Measurements from ENCODE around the gene USP34. TPM values are rescaled to one million over a fixed set of nuclear protein-coding genes. Genes with fewer than 3 reads are reported as not detected.
A peak's percentile ranks its signal among the peaks of the same experiment; 100 is the strongest.
"Not testable (repeated sequence)": the region's sequence is repeated elsewhere in the genome, so short reads cannot be mapped to it uniquely, and the experiment has no call there.

USP34 gene
- total RNA-seq, 1 experiment from 2014 or later, result 34.4 TPM

DNA sequence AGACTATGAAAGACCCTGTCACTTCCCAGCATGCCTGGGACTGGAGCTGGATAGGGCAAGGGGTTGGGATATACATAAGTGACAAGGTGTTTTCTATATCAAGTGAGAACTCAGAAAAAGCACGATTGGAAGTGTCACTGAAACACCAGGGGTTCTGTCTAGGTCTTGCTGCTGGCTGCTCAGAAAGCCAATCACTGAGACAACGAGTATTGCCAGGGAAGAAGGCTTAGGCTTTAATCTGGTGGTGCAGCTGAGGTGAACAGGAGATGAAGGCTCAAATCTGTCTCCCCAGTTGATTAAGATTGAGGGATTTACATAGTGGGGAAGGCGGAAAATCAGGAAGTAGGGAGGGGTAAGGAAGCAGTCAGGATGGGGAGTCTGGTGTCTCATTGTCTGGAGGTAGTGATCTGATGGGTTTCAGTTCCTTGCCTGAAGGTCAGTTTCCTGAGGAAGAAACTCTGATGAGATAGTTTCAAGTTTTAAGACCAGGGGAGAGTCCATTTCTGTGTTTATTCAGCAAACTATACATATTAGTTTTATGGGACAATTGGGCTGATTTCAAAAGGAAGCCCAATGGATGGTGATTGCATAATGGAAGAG, 312.4 kb downstream of the USP34 start:
- in situ Hi-C loops (cut with HindIII; ENCODE audit: low pct_unique_long_range_greater_than_20kb, low sequenced_read_pairs), result no loop called here

GRCh38 chr2:61157371-61158003, 313.4 kb downstream of the USP34 start:
- no peak for DNase-seq (ENCODE audit: low read depth)
- in situ Hi-C loops (cut with HindIII; ENCODE audit: low pct_unique_long_range_greater_than_20kb, low sequenced_read_pairs), result no loop called here

More for the DNA sequence above, 312.4 kb downstream of the USP34 start:
- no peak for DNase-seq (ENCODE audit: low read depth)

DNA sequence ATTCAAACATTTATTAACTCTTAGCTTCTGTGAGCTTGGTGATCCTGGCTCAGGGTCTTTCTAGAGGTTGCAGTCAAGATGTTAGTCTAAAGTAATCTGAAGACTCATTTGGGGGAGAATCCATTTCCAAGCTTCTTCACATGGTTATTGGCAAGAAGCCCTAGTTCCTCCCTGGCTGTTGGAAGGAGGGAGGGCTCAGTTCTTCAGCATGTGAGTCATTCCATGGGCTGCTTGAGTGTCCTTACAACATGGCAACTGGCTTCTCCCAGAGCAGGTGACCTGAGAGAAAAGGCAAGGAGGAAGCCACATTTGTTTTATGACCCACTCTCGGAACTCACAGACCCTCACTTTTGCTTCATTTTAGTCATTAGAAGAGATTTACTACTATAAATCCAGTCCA, 319.5 kb downstream of the USP34 start:
- in situ Hi-C loops (cut with HindIII; ENCODE audit: low pct_unique_long_range_greater_than_20kb, low sequenced_read_pairs), result no loop called here
- DNase-seq (ENCODE audit: low read depth), result peak; percentile 46

DNA sequence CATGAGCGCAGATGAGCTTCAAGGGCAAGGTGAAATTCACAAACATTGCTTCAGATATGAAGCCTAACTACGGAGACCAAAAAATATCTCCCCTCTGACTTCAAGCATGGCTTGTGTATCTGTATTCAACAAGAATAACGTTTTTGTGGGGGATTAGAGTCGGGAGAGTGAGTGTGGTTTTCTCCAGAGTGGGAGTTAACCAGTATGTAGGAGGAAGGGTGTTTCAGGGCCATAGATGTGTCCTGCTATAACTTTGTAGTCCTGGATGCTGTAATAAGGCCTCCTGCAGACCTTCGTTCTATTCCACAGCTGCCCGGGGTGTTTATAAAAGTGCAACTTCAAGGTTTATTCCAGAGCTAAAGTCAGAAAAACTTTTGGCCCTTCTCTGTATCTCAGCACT, 321.8 kb downstream of the USP34 start:
- in situ Hi-C loops (cut with HindIII; ENCODE audit: low pct_unique_long_range_greater_than_20kb, low sequenced_read_pairs), result no loop called here
- no peak for DNase-seq (ENCODE audit: low read depth)

DNA sequence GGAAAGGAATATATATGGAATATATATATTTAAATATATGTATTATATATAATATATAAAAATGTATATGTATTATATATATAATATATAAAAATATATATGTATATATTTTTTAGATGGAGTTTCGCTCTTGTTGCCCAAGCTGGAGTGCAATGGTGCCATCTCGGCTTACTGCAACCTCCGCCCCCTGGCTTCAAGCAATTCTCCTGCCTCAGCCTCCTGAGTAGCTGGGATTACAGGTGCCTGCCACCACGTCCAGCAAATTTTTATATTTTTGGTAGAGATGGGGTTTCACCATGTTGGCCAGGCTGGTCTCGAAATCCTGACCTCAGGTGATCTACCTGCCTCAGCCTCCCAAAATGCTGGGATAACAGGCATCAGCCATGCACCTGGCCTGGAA, 322.8 kb downstream of the USP34 start:
- DNase-seq (ENCODE audit: low read depth); in situ Hi-C loops (cut with HindIII; ENCODE audit: low pct_unique_long_range_greater_than_20kb, low sequenced_read_pairs): not testable (repeated sequence)

GRCh38 chr2:61145990-61146389, 324.9 kb downstream of the USP34 start:
- DNase-seq (ENCODE audit: low read depth), result no peak
- in situ Hi-C loops (cut with HindIII; ENCODE audit: low pct_unique_long_range_greater_than_20kb, low sequenced_read_pairs), result no loop called here

GRCh38 chr2:61144697-61145268, 326.1 kb downstream of the USP34 start:
- in situ Hi-C loops (cut with HindIII; ENCODE audit: low pct_unique_long_range_greater_than_20kb, low sequenced_read_pairs), result no loop called here
- peak; percentile 96 for DNase-seq (ENCODE audit: low read depth)

GRCh38 chr2:61141151-61141550, 329.7 kb downstream of the USP34 start:
- in situ Hi-C loops (cut with HindIII; ENCODE audit: low pct_unique_long_range_greater_than_20kb, low sequenced_read_pairs), result no loop called here
- DNase-seq (ENCODE audit: low read depth), result no peak

GRCh38 chr2:61138859-61139258, 332.0 kb downstream of the USP34 start:
- in situ Hi-C loops (cut with HindIII; ENCODE audit: low pct_unique_long_range_greater_than_20kb, low sequenced_read_pairs), result no loop called here
- DNase-seq (ENCODE audit: low read depth), result no peak

Other genes with a start within 250 kb of the USP34 start
- 93.3 and 126 TPM in 2 replicates for gene XPO1, start 67.3 kb upstream of the USP34 start, total RNA-seq (2014; rRNA removed; shearing (Covaris generic); ENCODE audit: low replicate concordance)

Measured in Caki2 (cell line).